ENCODE results near the gene GNL3L. TPM values are rescaled to one million over a fixed set of nuclear protein-coding genes. Genes with fewer than 3 reads are reported as not detected.
"Not testable (repeated sequence)": the region's sequence is repeated elsewhere in the genome, so short reads cannot be mapped to it uniquely, and the experiment has no call there.

GNL3L gene
- polyA plus RNA-seq, 3 donors = 14.2 to 19.6 (median 15.1) TPM

- DNase-seq (ENCODE audit: low read depth in 3 of 3, low spot score in 2 of 3) = no peak
These were observed 21.8 kb downstream of the GNL3L start for GRCh38 chrX:54551801-54552200.

- not testable (repeated sequence) for DNase-seq (ENCODE audit: low read depth in 3 of 3, low spot score in 2 of 3)
These were observed 25.0 kb downstream of the GNL3L start for GRCh38 chrX:54555006-54555405.

DNA sequence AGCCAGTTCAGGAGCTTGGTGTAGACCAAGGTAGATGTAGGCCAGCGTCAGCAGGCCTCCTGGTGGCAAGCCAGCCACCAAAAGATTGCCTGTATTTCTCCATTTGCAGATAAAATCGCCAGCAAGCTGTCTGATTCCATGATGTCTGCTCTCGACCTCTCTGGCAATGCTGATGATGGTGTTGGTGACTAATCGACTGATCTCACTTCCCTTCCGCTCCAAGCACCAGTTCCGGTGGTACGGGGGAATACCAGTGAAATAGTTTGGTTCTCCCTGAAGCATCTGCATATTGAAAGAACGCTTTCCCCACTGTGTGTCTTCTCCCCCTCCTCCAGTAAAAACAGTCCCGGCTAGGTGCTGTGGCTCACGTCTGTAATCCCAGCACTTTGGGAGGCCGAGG is 30.4 kb downstream of the GNL3L start:
- DNase-seq (ENCODE audit: low read depth in 3 of 3, low spot score in 2 of 3) = no peak

DNA sequence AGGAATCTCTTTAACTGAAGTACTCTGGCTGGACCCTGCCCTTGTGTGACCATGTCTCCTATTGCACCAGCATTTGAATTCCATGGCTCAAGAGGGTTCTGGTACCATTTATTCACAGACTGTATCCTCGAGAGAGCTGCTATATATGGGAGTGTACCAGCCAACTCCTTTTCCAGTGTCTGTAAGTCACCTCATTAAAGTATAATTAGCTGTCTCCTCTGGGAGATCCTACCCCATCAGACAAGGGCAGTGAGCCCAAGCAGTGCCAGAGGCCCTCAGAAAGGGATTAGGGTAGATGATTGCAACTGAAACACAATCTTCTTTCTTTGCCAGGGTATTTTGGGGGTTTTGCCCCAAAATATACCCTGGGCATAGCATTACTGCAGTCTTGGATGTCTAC is 31.6 kb downstream of the GNL3L start:
- DNase-seq (ENCODE audit: low read depth in 3 of 3, low spot score in 2 of 3) = no peak

GRCh38 chrX:54564936-54565335 is 34.9 kb downstream of the GNL3L start:
- DNase-seq (ENCODE audit: low read depth in 3 of 3, low spot score in 2 of 3) = no peak

DNA sequence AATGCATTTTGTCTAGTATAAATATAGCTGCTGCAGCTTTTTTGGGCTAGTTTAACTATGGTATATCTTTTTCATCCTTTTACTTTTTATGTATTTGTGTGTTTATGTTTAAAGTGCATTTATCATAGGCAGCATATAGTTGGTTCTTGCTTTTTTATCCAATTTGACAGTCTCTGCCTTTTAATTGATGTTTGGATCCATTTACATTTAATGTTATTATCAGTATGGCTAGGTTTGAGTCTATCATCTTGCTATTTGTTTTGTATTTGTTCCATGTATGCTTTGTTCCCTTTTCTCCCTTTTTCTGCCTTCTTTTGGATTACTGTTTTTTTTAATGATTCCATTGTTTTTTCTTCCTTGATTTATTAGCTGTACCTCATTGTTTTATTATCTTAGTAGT is 40.3 kb downstream of the GNL3L start:
- DNase-seq (ENCODE audit: low read depth in 3 of 3, low spot score in 2 of 3) = no peak

DNA sequence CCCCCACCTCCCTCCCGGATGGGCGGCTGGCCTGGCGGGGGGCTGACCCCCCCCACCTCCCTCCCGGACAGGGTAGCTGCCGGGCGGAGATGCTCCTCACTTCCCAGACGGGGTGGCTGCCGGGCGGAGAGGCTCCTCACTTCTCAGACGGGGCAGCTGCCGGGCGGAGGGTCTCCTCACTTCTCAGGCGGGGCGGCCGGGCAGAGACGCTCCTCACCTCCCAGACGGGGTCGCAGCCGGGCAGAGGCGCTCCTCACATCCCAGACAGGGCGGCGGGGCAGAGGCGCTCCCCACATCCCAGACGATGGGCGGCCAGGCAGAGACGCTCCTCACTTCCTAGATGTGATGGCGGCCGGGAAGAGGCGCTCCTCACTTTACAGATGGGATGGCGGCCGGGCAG is 42.6 kb downstream of the GNL3L start:
- DNase-seq (ENCODE audit: low read depth in 3 of 3, low spot score in 2 of 3) = not testable (repeated sequence)

GRCh38 chrX:54597728-54598127 is 67.7 kb downstream of the GNL3L start:
- no peak for DNase-seq (ENCODE audit: low read depth in 3 of 3, low spot score in 2 of 3)

DNA sequence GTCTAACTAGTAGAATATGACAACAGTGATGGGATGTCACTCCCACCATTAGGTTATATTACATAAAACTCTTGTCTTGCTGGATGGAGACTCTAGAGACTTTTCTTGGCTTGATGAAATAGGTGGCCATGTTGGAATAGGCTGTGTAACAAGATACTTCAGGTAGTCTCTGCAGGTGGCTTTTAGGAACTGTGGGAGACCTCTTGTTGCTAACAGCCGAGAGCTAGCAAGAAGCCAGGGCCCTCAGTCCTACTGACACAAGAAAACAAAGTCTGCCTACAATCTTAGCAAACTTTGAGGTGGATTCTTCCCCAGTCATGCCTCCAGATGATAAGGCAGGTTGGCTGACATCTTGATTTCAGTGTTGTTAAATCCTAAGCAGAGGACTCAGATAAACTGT is 72.5 kb downstream of the GNL3L start:
- DNase-seq (ENCODE audit: low read depth in 3 of 3, low spot score in 2 of 3) = no peak

Other genes starting within 250 kb of the GNL3L start
- 1 to 10 TPM; 4.7 to 5.2 (median 4.7) TPM for gene WNK3, start 172.2 kb upstream of the GNL3L start, polyA plus RNA-seq (ENCODE audit: insufficient read length in 3 of 3)
- gene TSR2, start 89.8 kb upstream of the GNL3L start, polyA plus RNA-seq (ENCODE audit: insufficient read length in 3 of 3) = 10 to 100 TPM; 56.6 to 60.2 (median 56.8) TPM
- 10 to 100 TPM; 14.7 to 17.2 (median 16.3) TPM for gene FGD1, start 34.0 kb upstream of the GNL3L start, polyA plus RNA-seq (ENCODE audit: insufficient read length in 3 of 3)

Data from right renal cortex interstitium (tissue), 3 donors.